HL-60 (cell line): ENCODE measurements around the gene ANAPC2.

Source experiments
- CTCF ChIP-seq: IDR thresholded peaks from one replicate; pipeline ENCODE4 v1.5.1; 2011; ENCODE audit warnings: low read length, control low read depth, inconsistent platforms; ENCODE audit not compliant: insufficient read depth
- REST ChIP-seq: IDR thresholded peaks from 2 replicates; pipeline ENCODE4 v1.6.1; 2012; ENCODE audit warnings: low read depth; ENCODE audit not compliant: insufficient replicate concordance

DNA sequence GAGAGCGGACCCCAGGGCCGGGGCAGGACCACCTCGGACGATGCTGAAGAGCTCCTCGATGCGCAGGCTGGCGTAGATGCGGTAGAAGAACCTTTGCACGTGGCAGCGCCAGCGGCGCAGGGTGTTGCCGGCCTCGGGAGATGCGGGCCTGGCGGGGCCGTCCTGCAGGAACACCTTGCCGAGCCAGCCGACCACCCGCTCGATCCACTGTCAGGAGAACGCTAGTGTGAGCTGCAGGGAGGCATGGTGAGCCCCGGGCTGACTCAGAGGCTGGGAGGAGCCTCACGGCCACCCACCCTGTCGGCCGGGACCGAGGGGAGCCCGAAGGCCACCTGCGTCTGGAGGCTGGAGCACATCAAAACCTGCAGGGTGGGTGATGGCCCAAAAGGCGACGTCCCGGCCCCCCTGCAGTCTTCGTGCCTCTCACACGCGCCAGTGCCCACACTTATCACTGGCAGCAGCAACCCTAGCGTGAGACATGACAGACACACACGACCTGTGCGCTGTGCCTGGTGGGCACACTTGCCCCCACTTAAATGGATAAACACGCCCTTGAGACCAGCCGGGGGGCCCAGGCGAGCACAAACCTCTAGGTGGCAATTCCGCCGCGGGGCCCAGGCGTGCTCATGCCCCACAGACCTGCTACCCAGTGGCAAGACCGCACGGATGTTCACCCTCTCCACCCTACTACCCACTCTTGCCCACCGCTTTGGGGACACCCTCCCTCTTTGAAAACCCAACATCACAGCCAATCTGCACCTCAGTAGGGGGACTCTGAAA, 3.3 kb downstream of the ANAPC2 start:
- no peak for TF ChIP-seq CTCF
- TF ChIP-seq REST: no peak
